GM18907 (cell line): Measurements from ENCODE around the gene ZDHHC11B.
"Not testable (repeated sequence)": the region's sequence is repeated elsewhere in the genome, so short reads cannot be mapped to it uniquely, and the experiment has no call there.

Experiments used
- ATAC-seq: cut with Tn5 transposase; IDR thresholded peaks from one replicate; pipeline ENCODE4 v1.9.1; 2021; ENCODE audit warnings: mild to moderate bottlenecking, moderate library complexity; ENCODE audit not compliant: unreplicated experiment

Gene ZDHHC11B

DNA sequence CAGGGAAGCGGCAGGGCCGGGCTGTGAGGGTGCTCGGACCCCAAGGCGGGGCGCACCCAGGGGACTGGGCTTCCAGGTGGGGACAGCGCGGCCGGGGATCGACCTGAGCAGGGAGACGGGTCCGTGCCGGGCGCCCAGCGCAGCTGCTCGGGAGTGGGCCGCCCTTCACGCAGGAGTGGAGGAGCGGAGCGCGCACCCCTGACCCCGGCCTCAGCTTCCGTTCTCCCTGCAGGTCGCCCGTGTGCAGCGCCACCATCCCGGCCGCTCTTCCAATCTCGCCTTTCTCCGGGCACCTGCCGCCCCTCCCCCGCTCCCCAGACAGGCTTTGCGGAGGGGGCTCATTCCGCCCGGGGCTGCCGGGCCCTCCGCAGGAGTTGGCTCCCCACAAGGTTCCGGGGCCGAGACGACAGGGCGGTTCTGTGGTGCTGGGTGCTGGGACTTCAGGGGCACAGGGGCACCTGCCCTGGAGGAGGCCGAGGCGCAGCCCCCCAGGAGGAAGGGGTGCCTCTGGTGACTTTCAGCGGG lies 714 bp upstream of the ZDHHC11B start:
- ATAC-seq: peak; percentile 36

DNA sequence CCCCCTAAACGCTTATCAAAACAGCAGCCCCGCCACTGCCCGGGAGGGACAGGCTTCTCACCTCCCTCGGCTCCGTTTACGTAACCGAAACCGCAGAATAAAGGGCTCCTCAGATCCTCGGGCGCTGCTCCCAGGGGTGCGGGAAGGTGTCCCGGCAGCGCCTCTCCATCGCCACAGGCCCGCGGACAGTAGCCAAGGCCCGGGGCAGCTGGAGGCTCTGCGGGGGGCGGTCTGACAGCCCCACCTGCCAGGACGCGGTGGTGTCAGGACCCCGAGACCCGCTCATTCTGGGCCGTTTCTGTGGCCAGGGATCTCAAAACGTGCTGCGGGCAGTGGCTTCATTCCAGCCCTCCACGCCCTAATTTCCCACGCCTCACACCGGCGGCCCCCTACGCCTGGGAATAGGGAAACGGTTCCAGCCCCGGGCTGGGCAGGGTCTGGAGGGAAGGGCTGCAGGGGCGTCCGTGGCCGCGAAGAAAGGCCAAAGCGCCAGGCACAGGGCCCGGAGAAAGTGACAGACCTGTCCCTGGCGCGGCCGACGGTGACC lies 575 bp downstream of the ZDHHC11B start:
- ATAC-seq: peak; percentile 12

DNA sequence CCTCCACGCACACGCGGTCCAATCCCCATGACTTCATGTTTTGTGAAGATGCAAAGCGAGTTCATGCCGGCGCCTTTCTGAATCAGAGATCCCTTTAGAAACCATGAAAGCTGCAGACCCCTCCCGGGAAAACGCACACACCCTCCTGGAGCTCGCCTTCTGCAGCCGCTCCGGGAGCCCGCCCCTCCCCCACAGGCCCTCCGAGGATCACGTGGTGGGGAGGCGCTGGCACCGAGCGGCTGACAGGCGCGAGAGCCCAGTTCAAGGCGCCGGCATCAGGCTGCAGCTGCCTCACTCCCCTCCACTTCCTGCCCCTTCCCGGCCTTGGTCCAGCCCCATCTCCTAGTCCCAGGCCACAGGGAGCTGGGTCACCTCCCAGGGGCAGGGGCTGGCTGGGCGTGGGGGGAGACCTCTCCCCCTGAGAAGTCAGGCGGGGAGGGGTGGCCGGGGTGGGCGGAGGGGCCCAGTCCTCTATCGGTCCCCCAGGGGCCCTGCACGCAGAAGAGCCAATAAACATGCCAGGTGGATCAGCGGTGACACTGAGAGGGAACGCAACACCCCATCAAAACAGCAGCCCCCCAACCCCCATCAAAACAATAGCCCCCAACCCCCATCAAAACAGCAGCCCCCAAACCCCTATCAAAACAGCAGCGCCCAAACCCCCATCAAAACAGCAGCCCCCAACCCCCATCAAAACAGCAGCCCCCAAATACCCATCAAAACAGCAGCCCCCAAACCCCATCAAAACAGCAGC lies 1.3 kb downstream of the ZDHHC11B start:
- not testable (repeated sequence) for ATAC-seq

DNA sequence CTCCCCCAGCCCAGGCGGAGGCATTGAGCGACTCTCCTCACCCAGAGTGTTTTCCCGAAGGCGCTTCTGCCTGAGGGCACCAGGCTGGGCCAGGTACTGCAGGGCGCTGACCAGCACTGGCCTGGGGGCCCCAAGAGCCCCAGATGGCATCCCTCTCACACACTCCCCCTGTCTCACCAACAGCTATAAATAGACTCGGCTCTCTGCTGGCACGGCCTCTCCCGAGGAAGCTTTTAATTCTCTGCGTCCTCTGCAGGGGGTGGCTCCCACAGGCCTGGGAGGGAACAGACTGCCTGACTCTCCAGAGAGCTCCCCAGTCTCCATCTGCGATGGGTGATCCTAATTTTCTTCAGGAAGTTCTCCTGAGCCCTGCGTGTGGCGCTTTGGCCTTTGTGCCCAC lies 2.2 kb downstream of the ZDHHC11B start:
- ATAC-seq: not testable (repeated sequence)

DNA sequence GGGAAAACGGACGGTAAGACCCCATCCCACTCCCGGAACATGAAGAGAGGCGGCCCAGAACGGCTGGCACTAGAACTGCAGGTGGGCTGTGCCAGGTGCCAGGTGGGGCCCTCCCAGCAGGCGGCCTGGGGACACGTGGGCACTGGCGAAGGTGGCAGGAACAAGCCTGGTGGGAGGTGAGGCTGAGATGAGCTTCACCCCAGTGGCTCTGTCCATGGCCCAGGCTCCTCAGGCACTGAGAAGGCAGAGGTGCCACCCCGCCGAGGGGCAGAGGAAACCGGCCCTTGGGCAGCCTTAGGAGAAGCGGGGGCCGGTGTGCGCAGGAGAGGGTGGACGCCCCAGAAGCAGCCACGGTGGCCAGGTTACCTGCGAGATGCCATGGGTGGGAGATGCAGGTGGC lies 4.0 kb downstream of the ZDHHC11B start:
- ATAC-seq: not testable (repeated sequence)

DNA sequence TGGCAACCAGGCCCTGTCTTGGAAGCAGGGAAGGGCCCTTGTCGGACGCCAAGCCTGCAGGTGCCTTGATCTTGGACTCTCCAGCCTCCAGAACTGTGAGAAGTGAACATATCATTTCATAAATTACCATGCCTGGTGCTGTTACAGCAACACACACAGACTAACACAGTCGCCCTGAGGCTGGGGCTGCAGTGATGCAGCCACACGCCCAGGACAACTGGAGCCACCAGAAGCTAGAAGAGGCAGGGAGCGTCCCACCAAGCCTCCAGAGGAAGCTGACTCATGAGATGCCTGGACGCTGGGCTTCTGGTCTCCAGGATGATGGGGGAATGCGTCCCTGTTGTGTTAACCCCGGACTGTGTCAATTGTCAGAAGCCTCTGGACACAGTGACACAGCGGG lies 5.6 kb downstream of the ZDHHC11B start:
- ATAC-seq: not testable (repeated sequence)

DNA sequence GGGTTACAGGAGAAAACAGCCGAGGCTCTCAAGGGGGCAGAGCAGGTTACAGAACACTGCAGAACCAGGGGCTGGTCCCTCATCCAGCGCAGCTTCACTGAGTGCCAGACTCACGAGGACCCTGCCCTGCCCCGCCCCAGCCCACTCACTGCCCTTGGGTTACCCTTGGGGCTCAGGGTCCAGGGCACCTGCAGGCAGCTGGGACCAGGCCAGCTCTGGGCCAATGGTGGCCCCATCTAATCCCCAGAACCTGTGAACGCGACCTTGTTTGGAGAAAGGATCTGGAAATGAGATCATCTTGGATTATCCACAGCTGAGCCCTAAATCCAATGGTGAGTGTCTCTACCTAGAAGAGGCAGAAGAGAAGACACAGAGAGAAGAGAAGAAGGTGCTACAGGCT lies 6.1 kb downstream of the ZDHHC11B start:
- ATAC-seq: not testable (repeated sequence)

DNA sequence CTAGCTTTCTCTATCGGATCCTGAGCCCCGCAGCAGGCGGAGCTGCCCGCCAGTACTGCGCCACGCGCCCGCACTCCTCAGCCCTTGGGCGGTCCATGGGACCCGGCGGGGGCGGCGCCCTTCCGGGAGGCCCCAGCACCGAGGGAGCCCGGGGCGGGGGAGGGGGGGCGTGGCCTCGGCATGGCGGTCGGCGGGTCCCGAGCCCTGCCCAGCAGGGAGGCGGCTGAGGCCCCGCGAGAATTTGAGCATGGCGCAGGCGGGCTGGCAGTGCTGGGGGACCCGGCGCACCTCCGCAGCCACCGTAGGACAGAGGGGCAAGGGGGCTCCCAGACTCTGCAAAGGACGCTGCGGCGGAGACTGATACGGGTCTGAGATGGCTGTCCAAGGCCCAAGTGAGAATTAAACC lies 6.8 kb downstream of the ZDHHC11B start:
- ATAC-seq: no peak

- ATAC-seq: no peak
Measured at GRCh38 chr5:776862-777711, 7.4 kb downstream of the ZDHHC11B start.

DNA sequence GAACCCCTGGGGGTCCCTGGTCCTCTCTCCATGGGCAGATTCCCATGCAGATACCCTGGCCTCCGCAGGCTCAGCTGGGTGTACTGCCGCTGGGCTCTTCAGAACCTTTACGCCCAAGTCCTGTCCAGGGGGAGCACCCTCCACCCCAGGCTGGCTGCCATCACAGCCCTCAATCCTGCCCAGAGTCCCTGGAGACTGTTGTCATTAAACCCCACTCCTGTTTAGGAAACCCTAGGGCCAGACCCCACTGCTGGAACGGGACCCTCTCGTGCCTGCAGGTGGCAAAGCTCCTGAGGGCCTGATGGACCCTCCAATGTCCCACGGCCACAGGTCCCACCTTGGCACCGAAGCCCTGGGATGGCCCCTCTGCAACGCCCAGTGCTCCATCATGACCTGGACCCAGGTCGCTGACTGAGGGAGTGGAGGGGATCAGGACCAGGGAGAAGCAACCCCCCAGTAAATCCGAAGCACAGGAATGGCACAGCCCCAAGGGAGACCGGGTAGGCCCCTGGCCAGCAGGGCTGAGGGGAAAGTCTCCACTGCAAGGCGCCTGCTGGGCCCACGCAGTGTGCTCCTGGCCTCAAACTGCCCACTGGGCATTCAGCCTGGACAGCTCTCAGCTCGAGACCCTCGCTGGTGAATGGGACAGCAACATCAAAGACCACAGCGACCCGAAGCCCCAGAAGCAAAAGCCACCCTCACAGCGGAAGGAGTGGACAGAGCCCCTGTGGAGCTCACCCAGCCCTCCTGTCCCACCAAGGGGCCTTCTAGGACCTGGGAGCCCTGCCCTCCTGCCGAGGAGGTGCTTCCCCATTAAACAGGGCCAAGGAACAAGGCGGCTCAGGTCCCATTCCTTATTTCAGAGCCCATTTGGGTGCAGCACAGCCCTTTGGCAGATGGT lies 8.3 kb downstream of the ZDHHC11B start:
- ATAC-seq: no peak

GRCh38 chr5:775595-775960 lies 9.0 kb downstream of the ZDHHC11B start:
- not testable (repeated sequence) for ATAC-seq

DNA sequence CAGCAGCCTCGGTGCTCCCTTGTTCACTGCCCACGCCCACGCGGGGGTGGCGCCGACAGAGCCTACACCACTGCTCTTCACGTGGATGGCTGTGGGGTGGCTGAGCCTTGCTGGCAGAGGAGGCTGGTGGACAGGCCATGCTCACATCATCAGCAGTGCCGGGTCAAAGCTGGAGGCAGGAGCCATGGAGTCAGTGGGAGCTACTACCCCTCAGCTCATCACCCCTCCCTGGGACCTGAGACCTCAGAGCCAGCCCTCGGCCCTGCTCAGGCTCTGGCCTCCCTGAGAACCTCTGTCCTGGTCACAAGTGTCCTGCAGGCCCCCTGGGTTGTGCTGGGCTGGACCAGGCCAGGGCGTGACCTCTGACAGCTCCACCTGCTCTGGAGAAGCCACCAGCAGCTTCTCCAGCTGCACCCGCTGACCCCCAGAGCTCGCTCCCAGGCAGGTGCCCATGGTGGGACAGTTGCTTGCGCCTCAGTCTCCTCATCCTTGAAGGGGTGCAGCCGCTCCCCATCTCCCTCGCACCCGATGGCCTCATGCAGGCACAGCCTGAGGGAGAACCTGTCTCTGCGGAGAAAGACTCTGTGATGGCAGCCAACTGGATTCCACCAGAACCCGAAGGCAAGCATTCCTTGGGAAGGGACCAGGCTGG lies 9.5 kb downstream of the ZDHHC11B start:
- ATAC-seq: not testable (repeated sequence)

DNA sequence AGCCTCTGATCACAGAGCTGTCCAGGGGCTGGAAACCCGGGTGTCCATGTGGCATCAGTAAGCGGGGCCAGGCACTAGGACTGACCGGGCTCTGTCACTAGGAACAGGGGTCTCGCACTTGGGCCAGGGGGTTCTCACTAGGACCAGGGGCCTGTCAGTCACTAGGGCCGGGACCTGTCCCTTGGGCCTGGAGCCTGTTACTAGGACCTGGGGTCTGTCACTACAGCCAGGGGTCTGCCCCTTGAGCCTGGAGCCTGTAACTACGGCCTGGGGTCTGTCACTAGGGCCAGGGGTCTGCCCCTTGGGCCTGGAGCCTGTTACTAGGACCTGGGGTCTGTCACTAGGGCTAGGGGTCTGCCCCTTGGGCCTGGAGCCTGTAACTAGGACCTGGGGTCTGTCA lies 10.2 kb downstream of the ZDHHC11B start:
- not testable (repeated sequence) for ATAC-seq

- no peak for ATAC-seq
Measured at GRCh38 chr5:773517-774264, 10.8 kb downstream of the ZDHHC11B start.

GRCh38 chr5:772931-773330 lies 11.6 kb downstream of the ZDHHC11B start:
- not testable (repeated sequence) for ATAC-seq

DNA sequence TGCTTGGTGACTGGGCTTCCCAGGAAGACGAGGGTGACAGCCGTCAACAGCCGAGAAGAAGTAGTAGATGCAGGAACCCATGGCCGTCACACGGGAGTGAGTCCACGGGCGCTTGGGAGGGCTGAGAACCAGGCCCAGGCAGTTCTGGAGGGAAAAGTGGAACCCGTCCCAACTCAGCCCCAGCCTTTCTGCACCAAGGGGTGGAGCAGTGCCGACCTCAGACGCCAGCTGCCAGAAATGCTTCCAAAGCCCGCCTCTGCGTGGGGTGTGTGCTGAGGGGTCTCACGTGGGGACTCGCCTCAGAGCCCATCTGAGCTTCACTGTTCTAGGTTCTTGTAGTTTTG lies 12.0 kb downstream of the ZDHHC11B start:
- not testable (repeated sequence) for ATAC-seq

DNA sequence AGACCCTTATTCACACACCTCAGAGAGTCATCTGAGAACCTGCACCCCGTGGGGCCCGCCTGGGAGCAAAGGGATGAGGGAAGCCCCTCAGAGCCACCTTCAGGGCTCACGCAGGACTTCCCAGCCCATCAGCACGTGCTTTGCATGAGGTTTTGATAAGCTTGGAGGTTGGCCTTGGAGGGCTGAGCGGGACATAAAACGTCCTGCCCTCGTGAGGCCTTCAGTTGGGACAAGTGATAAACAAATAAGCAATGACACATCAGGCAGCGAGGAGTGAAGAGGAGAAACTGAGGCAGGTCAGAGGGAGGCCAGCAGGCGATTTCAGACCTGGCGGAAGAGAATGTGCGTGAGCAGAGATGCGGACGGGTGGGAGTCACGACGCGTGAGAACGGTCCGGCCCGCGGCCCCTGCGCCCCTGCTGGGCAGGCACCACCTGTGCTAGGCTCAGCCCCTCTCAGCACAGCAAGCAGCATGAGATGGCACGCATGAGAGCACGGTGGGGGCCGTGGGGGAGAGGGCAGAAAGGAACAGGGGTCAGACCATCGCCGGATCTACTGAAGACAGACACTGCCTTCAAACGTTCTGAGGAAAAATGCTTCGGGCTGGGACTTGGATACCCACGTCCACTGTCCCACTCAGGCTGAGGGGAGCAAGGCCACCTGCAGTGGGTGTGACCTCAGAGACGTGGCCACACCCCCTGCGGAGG lies 12.5 kb downstream of the ZDHHC11B start:
- ATAC-seq: not testable (repeated sequence)

DNA sequence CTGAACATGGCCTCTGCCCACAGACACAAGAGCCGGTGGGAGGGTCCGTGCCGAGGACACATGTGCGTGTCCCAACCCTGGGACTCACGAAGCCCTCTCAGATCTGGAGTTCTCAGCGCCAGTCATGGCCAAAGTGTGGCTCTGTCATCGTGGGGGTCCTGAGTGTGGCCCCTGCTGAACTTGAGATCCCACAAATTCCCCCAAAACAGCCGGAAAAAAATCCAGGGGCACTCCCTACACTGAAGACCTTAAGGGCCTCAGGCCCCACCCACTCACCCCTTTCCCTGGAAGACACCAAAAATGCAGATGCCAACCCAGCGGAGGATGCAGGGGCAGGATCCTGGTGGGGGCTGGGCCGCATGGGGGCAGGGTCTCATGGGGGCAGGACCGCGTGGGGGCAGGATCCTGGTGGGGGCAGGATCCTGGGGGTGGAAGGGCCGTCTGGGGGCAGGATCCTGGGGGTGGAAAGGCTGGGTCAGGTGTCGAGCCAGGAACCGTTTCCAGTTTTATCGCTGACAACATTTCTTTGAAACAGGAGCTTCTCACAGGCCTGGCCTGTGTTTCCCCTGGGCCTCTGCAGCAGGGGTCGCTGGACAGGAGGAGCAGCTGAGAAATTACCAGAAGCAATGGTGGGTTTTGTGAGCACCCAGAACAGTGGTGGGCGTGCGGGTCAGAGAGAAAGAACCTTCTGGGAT lies 13.3 kb downstream of the ZDHHC11B start:
- ATAC-seq: not testable (repeated sequence)
